NB4 (cell line): ENCODE measurements around the gene TANC1.

ENCODE experiments used
- DNase-seq: peaks from one replicate; pipeline ENCODE4 v3.0.0; 2010; ENCODE audit warnings: low read depth
- H3K4me3 ChIP-seq: one replicate; pipeline ENCODE4 v1.5.1; 2011; ENCODE audit warnings: mild to moderate bottlenecking, low read depth, low read length, moderate library complexity
- CTCF ChIP-seq: IDR thresholded peaks from one replicate; pipeline ENCODE4 v1.5.1; 2012; ENCODE audit warnings: low read depth, low read length
- MAX ChIP-seq: IDR thresholded peaks from 2 replicates; pipeline ENCODE4 v1.6.1; 2011; ENCODE audit warnings: low read depth, low read length
- MYC ChIP-seq: IDR thresholded peaks from 2 replicates; pipeline ENCODE4 v1.6.1; 2011; ENCODE audit warnings: low read depth, low read length
- POLR2A ChIP-seq: IDR thresholded peaks from 2 replicates; pipeline ENCODE4 v1.6.1; 2011; ENCODE audit warnings: mild to moderate bottlenecking; ENCODE audit not compliant: insufficient read length; ENCODE audit errors: extremely low read depth

TANC1 gene

GRCh38 chr2:159015823-159016222, 47.4 kb downstream of the TANC1 start:
- H3K4me3 ChIP-seq: no peak overlapping the region
- DNase-seq: no peak
- no peak for TF ChIP-seq CTCF
- TF ChIP-seq POLR2A: no peak
- no peak for TF ChIP-seq MAX
- TF ChIP-seq MYC: no peak

GRCh38 chr2:159017837-159018236, 49.4 kb downstream of the TANC1 start:
- DNase-seq: no peak
- no peak overlapping the region for H3K4me3 ChIP-seq
- no peak for TF ChIP-seq POLR2A
- no peak for TF ChIP-seq MAX
- no peak for TF ChIP-seq MYC
- no peak for TF ChIP-seq CTCF

- DNase-seq: no peak
- TF ChIP-seq CTCF (no peak), POLR2A (no peak), MAX (no peak), MYC (no peak)
- no peak overlapping the region for H3K4me3 ChIP-seq
These were observed 50.6 kb downstream of the TANC1 start for GRCh38 chr2:159019021-159019420.

- no peak for DNase-seq
- H3K4me3 ChIP-seq: no peak overlapping the region
- TF ChIP-seq MAX (no peak), CTCF (no peak), MYC (no peak), POLR2A (no peak)
These were observed 53.6 kb downstream of the TANC1 start for GRCh38 chr2:159022019-159022418.

GRCh38 chr2:159026170-159026569, 57.7 kb downstream of the TANC1 start:
- TF ChIP-seq CTCF (no peak), MAX (no peak), MYC (no peak), POLR2A (no peak)
- H3K4me3 ChIP-seq: no peak overlapping the region
- DNase-seq: no peak

- TF ChIP-seq MAX (no peak), POLR2A (no peak), CTCF (no peak), MYC (no peak)
- no peak for DNase-seq
- H3K4me3 ChIP-seq: no peak overlapping the region
These were observed 60.3 kb downstream of the TANC1 start for GRCh38 chr2:159028776-159029175.
